Stimulated activated CD4-positive, alpha-beta T cell treated with anti-CD3 and anti-CD28 coated beads, Interleukin-15, amount 100 ng/mL, for 24 hours (primary cell): ENCODE data around the gene ITCH.
"Not testable (repeated sequence)": the region's sequence is repeated elsewhere in the genome, so short reads cannot be mapped to it uniquely, and the experiment has no call there.

ENCODE experiments used
- DNase-seq: peaks from one replicate; pipeline ENCODE4 v3.0.0-alpha.2; 2020

The ITCH gene

GRCh38 chr20:34472246-34472925 lies 109.3 kb downstream of the ITCH start:
- DNase-seq = no peak

- DNase-seq = peak; percentile 45
Measured at GRCh38 chr20:34473262-34473883, 110.3 kb downstream of the ITCH start.

GRCh38 chr20:34475979-34476736 lies 113.1 kb downstream of the ITCH start:
- DNase-seq = peak; percentile 56

GRCh38 chr20:34479627-34480026 lies 116.6 kb downstream of the ITCH start:
- DNase-seq = no peak

GRCh38 chr20:34482154-34482553 lies 119.1 kb downstream of the ITCH start:
- not testable (repeated sequence) for DNase-seq

GRCh38 chr20:34483585-34484220 lies 120.6 kb downstream of the ITCH start:
- not testable (repeated sequence) for DNase-seq

- no peak for DNase-seq
Measured at GRCh38 chr20:34485068-34485634, 122.1 kb downstream of the ITCH start.

- no peak for DNase-seq
Measured at GRCh38 chr20:34491226-34491931, 128.3 kb downstream of the ITCH start.

- DNase-seq = no peak
Measured at GRCh38 chr20:34491932-34492509, 128.9 kb downstream of the ITCH start.

- DNase-seq = no peak
Measured at GRCh38 chr20:34493646-34494045, 130.6 kb downstream of the ITCH start.

- no peak for DNase-seq
Measured at GRCh38 chr20:34495307-34495706, 132.2 kb downstream of the ITCH start.

- DNase-seq = no peak
Measured at GRCh38 chr20:34495916-34496315, 132.8 kb downstream of the ITCH start.

- DNase-seq = not testable (repeated sequence)
Measured at GRCh38 chr20:34497596-34497995, 134.5 kb downstream of the ITCH start.

GRCh38 chr20:34500823-34501222 lies 137.8 kb downstream of the ITCH start:
- DNase-seq = no peak

GRCh38 chr20:34506480-34506879 lies 143.4 kb downstream of the ITCH start:
- no peak for DNase-seq

- DNase-seq = no peak
Measured at GRCh38 chr20:34507702-34508413, 144.8 kb downstream of the ITCH start.

GRCh38 chr20:34510575-34510974 lies 147.5 kb downstream of the ITCH start:
- no peak for DNase-seq

GRCh38 chr20:34511891-34512265 lies 148.8 kb downstream of the ITCH start:
- DNase-seq = no peak

- DNase-seq = no peak
Measured at GRCh38 chr20:34512266-34512954, 149.3 kb downstream of the ITCH start.

- DNase-seq = no peak
Measured at GRCh38 chr20:34512955-34513419, 149.9 kb downstream of the ITCH start.

GRCh38 chr20:34514034-34514433 lies 151.0 kb downstream of the ITCH start:
- DNase-seq = not testable (repeated sequence)
